A673 (cell line): ENCODE data around the gene TNFRSF17. TPM values are rescaled to one million over a fixed set of nuclear protein-coding genes. Genes with fewer than 3 reads are reported as not detected.
A peak's percentile ranks its signal among the peaks of the same experiment; 100 is the strongest.

ENCODE experiments used
- BruUV-seq: library from RNA; stranded (reverse); fragments of 400-500 nt; replicated peaks from 2 replicates; lab custom pipeline; 2021; lab: Mats Ljungman, UMichigan
- CTCF ChIA-PET: fragments of 300-600 bp; sonication (Branson Sonifier 250); formaldehyde crosslinking; loops from one replicate; lab custom pipeline; 2022; ENCODE audit warnings: antibody characterized with exemption; lab: Charles Lee
- POLR2A ChIA-PET: fragments of 300-600 bp; sonication (Branson Sonifier 250); formaldehyde crosslinking; loops from one replicate; lab custom pipeline; 2022; ENCODE audit warnings: antibody characterized with exemption; ENCODE audit not compliant: low non-redundant PET; lab: Charles Lee
- DNase-seq: peaks from one replicate; pipeline ENCODE4 v3.0.0-alpha.2; 2015; ENCODE audit warnings: low spot score
- H3K27ac ChIP-seq: fragments of 200-600 bp; sonication (generic); 2 replicates; pipeline ENCODE4 v1.5.1; 2016; ENCODE audit warnings: mixed run types, low read depth, mild to moderate bottlenecking, mixed read lengths, antibody characterized with exemption, low read length; ENCODE audit not compliant: poor library complexity, severe bottlenecking
- H3K27me3 ChIP-seq: fragments of 200-600 bp; sonication (generic); replicated peaks from 2 replicates; pipeline ENCODE4 v1.6.1; 2017; ENCODE audit warnings: mixed run types, low read depth, mild to moderate bottlenecking, mixed read lengths, antibody characterized with exemption, low read length; ENCODE audit not compliant: insufficient read depth, poor library complexity
- H3K36me3 ChIP-seq: fragments of 200-600 bp; sonication (generic); 2 replicates; pipeline ENCODE4 v1.6.1; 2016; ENCODE audit warnings: mixed run types, mild to moderate bottlenecking, mixed read lengths, antibody characterized with exemption, low read length; ENCODE audit not compliant: insufficient read depth, poor library complexity, severe bottlenecking
- H3K4me1 ChIP-seq: fragments of 200-600 bp; sonication (generic); 2 replicates; pipeline ENCODE4 v1.6.1; 2017; ENCODE audit warnings: mixed run types, mild to moderate bottlenecking, mixed read lengths, antibody characterized with exemption, low read length; ENCODE audit not compliant: insufficient read depth, poor library complexity, severe bottlenecking
- H3K4me3 ChIP-seq: fragments of 200-600 bp; sonication (generic); 2 replicates; pipeline ENCODE4 v1.5.1; 2016; ENCODE audit warnings: low read depth, mixed run types, mild to moderate bottlenecking, mixed read lengths, low read length; ENCODE audit not compliant: poor library complexity, severe bottlenecking
- H3K9me3 ChIP-seq: fragments of 200-600 bp; sonication (generic); 2 replicates; pipeline ENCODE4 v1.6.1; 2016; ENCODE audit warnings: mixed run types, low read depth, mild to moderate bottlenecking, mixed read lengths, antibody characterized with exemption, low read length; ENCODE audit not compliant: poor library complexity, severe bottlenecking
- EZH2 ChIP-seq: fragments of 200-600 bp; sonication (generic); IDR thresholded peaks from 2 replicates; pipeline ENCODE4 v1.6.1; 2017; ENCODE audit warnings: borderline replicate concordance, low read depth, mild to moderate bottlenecking, mixed read lengths, antibody characterized with exemption, low read length; ENCODE audit not compliant: poor library complexity, severe bottlenecking
- intact Hi-C: fragments of 100-400 bp; cut with micrococcal nuclease; formaldehyde crosslinking; loops from one replicate; pipeline ENCODE4 v1.10.0; 2022; ENCODE audit not compliant: unreplicated experiment
- total RNA-seq: library from RNA; stranded (reverse); gene quantifications from 2 replicates; pipeline ENCODE4 v1.2.3, GENCODE V29; 2021
- TF ChIP-seq, protein P1 (sequence below): fragments of 300-800, 200-600 bp; sonication (generic); conservative IDR thresholded peaks from 2 replicates; pipeline ENCODE4 v1.5.1; 2017; ENCODE audit warnings: low read depth, mild to moderate bottlenecking, antibody characterized with exemption, low read length, moderate library complexity, mixed read lengths

The TNFRSF17 gene
- total RNA-seq, 1 experiment from 2014 or later: not detected

DNA sequence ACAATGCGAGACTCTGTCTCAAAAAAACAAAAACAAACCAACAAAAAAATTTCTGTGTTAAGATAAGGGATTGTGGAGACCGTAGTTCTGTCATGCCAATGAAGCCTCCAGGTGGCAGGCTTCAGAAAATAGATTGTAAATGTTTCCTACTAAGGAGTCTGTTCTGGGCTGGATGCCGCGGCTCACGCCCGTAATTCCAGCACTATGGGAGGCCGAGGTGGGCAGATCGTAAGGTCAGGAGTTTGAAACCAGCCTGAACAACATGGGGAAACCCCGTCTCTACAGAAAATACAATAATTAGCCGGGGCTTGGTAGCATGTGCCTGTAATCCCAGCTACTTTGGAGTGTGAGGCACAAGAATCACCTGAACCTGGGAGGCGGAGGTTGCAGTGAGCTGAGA lies 7.1 kb downstream of the TNFRSF17 start:
- Histone ChIP-seq H3K9me3 (no peaks in the 10 kb centered on the region), H3K36me3 (no peaks in the 10 kb centered on the region), H3K4me3 (no peak overlapping the region), H3K27ac (no peak overlapping the region), H3K4me1 (no peaks in the 10 kb centered on the region), H3K27me3 (peaks cover 7% of the 10 kb centered on the region)
- POLR2A ChIA-PET: no interaction called here
- BruUV-seq: no TSS peak
- TF ChIP-seq, protein P1, sequence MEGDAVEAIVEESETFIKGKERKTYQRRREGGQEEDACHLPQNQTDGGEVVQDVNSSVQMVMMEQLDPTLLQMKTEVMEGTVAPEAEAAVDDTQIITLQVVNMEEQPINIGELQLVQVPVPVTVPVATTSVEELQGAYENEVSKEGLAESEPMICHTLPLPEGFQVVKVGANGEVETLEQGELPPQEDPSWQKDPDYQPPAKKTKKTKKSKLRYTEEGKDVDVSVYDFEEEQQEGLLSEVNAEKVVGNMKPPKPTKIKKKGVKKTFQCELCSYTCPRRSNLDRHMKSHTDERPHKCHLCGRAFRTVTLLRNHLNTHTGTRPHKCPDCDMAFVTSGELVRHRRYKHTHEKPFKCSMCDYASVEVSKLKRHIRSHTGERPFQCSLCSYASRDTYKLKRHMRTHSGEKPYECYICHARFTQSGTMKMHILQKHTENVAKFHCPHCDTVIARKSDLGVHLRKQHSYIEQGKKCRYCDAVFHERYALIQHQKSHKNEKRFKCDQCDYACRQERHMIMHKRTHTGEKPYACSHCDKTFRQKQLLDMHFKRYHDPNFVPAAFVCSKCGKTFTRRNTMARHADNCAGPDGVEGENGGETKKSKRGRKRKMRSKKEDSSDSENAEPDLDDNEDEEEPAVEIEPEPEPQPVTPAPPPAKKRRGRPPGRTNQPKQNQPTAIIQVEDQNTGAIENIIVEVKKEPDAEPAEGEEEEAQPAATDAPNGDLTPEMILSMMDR: peak; percentile 38
- TF ChIP-seq EZH2: no peak
- CTCF ChIA-PET: no interaction called here
- intact Hi-C loops: loop anchor here (1.0 kb wide), 1 partner anchor 96 kb away; no protein-coding TSS in a partner anchor
- peak; percentile 32 for DNase-seq

DNA sequence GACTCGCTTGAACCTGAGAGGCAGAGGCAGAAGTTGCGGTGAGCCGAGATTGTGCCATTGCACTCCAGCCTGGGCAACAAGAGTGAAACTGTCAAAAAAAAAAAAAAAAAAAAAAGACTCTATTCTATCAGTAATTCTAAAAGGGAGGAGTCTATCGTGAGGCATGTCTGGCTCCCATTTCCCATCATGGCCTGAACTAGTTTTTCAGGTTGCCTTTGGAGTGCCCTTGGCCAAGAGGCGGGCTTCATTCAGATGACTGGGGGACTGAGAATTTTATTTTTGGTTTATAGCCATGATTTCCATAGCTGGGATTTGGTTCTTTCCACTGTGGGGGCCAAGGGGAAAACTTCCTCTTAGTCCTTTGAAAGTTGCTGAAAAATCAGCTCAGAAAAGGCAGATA lies 8.1 kb downstream of the TNFRSF17 start:
- H3K36me3 ChIP-seq: no peaks in the 10 kb centered on the region
- H3K4me1 ChIP-seq: no peaks in the 10 kb centered on the region
- H3K9me3 ChIP-seq: no peaks in the 10 kb centered on the region
- CTCF ChIA-PET: interaction anchor here (0.7 kb wide), 1 partner anchor 18 kb away, joined by 8 read pairs; no protein-coding TSS in a partner anchor
- intact Hi-C loops: no loop called here
- POLR2A ChIA-PET: no interaction called here
- H3K4me3 ChIP-seq: no peak overlapping the region
- no peak for DNase-seq
- TF ChIP-seq, protein P1: no peak
- no peak for TF ChIP-seq EZH2
- no TSS peak for BruUV-seq
- no peaks in the 10 kb centered on the region for H3K27me3 ChIP-seq
- H3K27ac ChIP-seq: no peak overlapping the region

DNA sequence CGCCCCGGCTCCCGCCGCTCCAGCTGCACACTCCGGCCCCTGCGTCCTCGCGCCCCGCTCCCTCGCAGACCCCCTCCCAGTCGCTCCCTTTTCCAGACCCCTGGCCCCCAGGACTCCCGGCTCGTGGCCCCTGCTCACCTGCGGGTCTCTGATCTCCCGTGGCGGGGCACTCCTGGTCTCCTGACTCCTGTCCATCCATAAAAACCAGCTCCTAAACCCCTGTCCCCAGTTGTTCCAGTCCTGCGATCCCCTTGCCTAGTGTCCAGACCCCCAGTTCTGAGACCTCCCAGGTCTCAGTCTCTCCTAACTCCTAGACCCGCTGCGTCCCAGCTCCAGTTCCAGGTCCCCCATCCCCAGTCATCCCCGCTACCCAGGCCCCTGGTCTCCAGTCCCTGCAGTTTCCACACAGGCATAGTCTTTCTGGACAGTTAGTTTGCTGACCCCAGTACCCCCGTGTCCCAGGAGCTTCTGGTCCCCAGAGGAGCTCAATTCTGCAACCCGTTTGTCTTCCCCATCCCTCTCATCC lies 11.9 kb downstream of the TNFRSF17 start:
- CTCF ChIA-PET: interaction anchor here (0.6 to 1.3 kb wide), 2 partner anchors 91 to 123 kb away, joined by 4 to 5 read pairs; no protein-coding TSS in a partner anchor
- DNase-seq: no peak
- peak overlapping the region; percentile 66 for H3K27ac ChIP-seq
- H3K36me3 ChIP-seq: no peaks in the 10 kb centered on the region
- H3K4me3 ChIP-seq: peak overlapping the region; percentile 85
- BruUV-seq: no TSS peak
- no peaks in the 10 kb centered on the region for H3K9me3 ChIP-seq
- no peak for TF ChIP-seq EZH2
- TF ChIP-seq, protein P1: no peak
- intact Hi-C loops: loop anchor here (2.0 kb wide), 1 partner anchor 62 kb away; the partner anchor contains the start of gene GSPT1
- no peaks in the 10 kb centered on the region for H3K4me1 ChIP-seq
- POLR2A ChIA-PET: interaction anchor here (0.6 kb wide), 1 partner anchor 256 kb away, joined by 3 read pairs; no protein-coding TSS in a partner anchor
- H3K27me3 ChIP-seq: no peaks in the 10 kb centered on the region
